ENCODE results near the gene ULBP1.

DNA sequence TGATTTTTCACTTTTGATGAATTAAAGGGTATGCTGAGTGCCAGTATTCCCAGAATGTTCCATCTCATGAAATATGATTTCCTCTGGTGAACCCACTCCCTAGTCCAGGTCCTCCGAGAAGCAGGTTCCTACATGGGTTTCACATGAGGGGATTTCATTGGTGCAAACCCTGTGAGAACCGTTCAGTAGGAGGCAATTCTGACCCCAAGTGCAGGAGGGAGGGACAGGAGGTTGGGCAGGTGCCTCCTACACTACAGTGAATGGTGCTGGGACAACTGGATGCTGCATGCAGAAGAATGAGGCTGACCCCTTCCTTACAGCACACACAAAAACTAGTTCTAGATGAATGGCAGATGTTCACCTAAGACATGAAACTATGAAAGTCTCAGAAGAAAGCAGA is 27.0 kb upstream of the ULBP1 start:
- TF ChIP-seq GATA3 (IDR thresholded peaks at IDR 0.05; ENCODE audit: low read depth, low read length) (no peak), GATA2 (IDR thresholded peaks at IDR 0.05; ENCODE audit: low read depth, low read length) (no peak)

Data from SH-SY5Y (cell line).